ENCODE results near the gene CAPN15. TPM values are rescaled to one million over a fixed set of nuclear protein-coding genes. Genes with fewer than 3 reads are reported as not detected.
A peak's percentile ranks its signal among the peaks of the same experiment; 100 is the strongest.

Gene CAPN15
- total and polyA plus RNA-seq, 9 of the 15 experiments (the other 6 are each of a cell fraction or from before 2014, with no cell fraction given), result 0.62 to 111 (median 14.2) TPM

GRCh38 chr16:588889-589657 lies 61.6 kb downstream of the CAPN15 start (continued):
- TF ChIP-seq TEAD1 (CRISPR knock-in tag; IDR thresholded peaks at IDR 0.05) (peak in 1 of 2 experiments; percentile 65; a peak in 2 of 4 replicates), YY1 (IDR thresholded peaks at IDR 0.05; ENCODE audit: borderline replicate concordance in 1 of 3, control insufficient read depth in 1 of 3, extremely low read depth in 1 of 3, insufficient read depth in 3 of 3, insufficient read length in 1 of 3, insufficient replicate concordance in 2 of 3, low read depth in 1 of 3, low read length in 2 of 3) (peak in 1 of 3 experiments; percentile 67), HMGXB4 (CRISPR knock-in tag; IDR thresholded peaks at IDR 0.05) (peak; percentile 87), SMAD1 (IDR thresholded peaks at IDR 0.05; ENCODE audit: low read depth, low read length, partially characterized antibody) (peak; percentile 77), RREB1 (CRISPR knock-in tag; IDR thresholded peaks at IDR 0.05) (no peak), EGR1 (conservative IDR thresholded peaks at IDR 0.05) (peak; percentile 90), WHSC1 (IDR thresholded peaks at IDR 0.05; ENCODE audit: low read length) (no peak), POLR2H (tag; IDR thresholded peaks at IDR 0.05; ENCODE audit: low read depth) (no peak), SMARCB1 (IDR thresholded peaks at IDR 0.05; ENCODE audit: insufficient read length, low read depth) (no peak), ETV1 (tag; conservative IDR thresholded peaks at IDR 0.05; ENCODE audit: low read depth) (no peak), CHCHD3 (CRISPR knock-in tag; IDR thresholded peaks at IDR 0.05) (no peak), MBD1 (CRISPR knock-in tag; IDR thresholded peaks at IDR 0.05) (no peak), ZKSCAN3 (CRISPR knock-in tag; IDR thresholded peaks at IDR 0.05) (no peak), ZNF232 (CRISPR knock-in tag; IDR thresholded peaks at IDR 0.05) (no peak), USF2 (CRISPR knock-in tag; IDR thresholded peaks at IDR 0.05) (peak; percentile 28), MEF2A (IDR thresholded peaks at IDR 0.05; ENCODE audit: control insufficient read depth, low read depth, low read length) (no peak)

Data from K562 (cell line).